WTC11 (cell line): Measurements from ENCODE around the gene OPCML.

Source experiments
- CREB1 ChIP-seq: sonication (generic); formaldehyde crosslinking; IDR thresholded peaks from 2 replicates; pipeline ENCODE4 v1.8.0; 2023; ENCODE audit warnings: mild to moderate bottlenecking, missing genetic modification reagents
- CTCF ChIP-seq: fragments of 200-600 bp; IDR thresholded peaks from 2 replicates; pipeline ENCODE4 v1.8.0; 2022; ENCODE audit warnings: antibody characterized with exemption
- FOXP1 ChIP-seq: sonication (generic); formaldehyde crosslinking; IDR thresholded peaks from 2 replicates; pipeline ENCODE4 v1.8.0; 2022; ENCODE audit warnings: missing genetic modification reagents, mild to moderate bottlenecking, moderate library complexity, borderline replicate concordance
- STAT6 ChIP-seq: sonication (generic); formaldehyde crosslinking; conservative IDR thresholded peaks from 2 replicates; pipeline ENCODE4 v1.8.1; 2023; ENCODE audit warnings: mild to moderate bottlenecking, low read depth, missing genetic modification reagents, moderate library complexity
- ZNF121 ChIP-seq: sonication (generic); formaldehyde crosslinking; IDR thresholded peaks from 2 replicates; pipeline ENCODE4 v1.8.0; 2023; ENCODE audit warnings: missing genetic modification reagents
- ZNF232 ChIP-seq: sonication (generic); formaldehyde crosslinking; IDR thresholded peaks from 2 replicates; pipeline ENCODE4 v1.8.0; 2022; ENCODE audit warnings: mild to moderate bottlenecking, missing genetic modification reagents

GRCh38 chr11:133171374-133171773 is 360.9 kb downstream of the OPCML start:
- TF ChIP-seq FOXP1 (CRISPR knock-in tag) (no peak), CTCF (no peak), ZNF121 (CRISPR knock-in tag) (no peak), ZNF232 (CRISPR knock-in tag) (no peak), CREB1 (CRISPR knock-in tag) (no peak), STAT6 (CRISPR knock-in tag) (no peak)
